Measurements from ENCODE around the gene RNF10. TPM values are rescaled to one million over a fixed set of nuclear protein-coding genes. Genes with fewer than 3 reads are reported as not detected.

RNF10 gene
- total and polyA plus RNA-seq, 9 of the 15 experiments (the other 6 are each of a cell fraction or from before 2014, with no cell fraction given): 43.0 to 139 (median 80.1) TPM

GRCh38 chr12:120528861-120529525, 5.2 kb upstream of the RNF10 start, which contains the start of gene COQ5 (continued):
- TF ChIP-seq ZNF398 (CRISPR knock-in tag; IDR thresholded peaks at IDR 0.05) (no peak), NKRF (IDR thresholded peaks at IDR 0.05; ENCODE audit: borderline replicate concordance) (peak; percentile 76), ZNF695 (CRISPR knock-in tag; IDR thresholded peaks at IDR 0.05) (no peak), NUFIP1 (IDR thresholded peaks at IDR 0.05; ENCODE audit: partially characterized antibody) (no peak), ZNF232 (CRISPR knock-in tag; IDR thresholded peaks at IDR 0.05) (0 out of 2 replicates have a peak, but pooled peaks have one; percentile 58), JUN (IDR thresholded peaks at IDR 0.05; ENCODE audit: borderline replicate concordance, low read depth, low read length) (peak; percentile 67), JUN (CRISPR knock-in tag; IDR thresholded peaks at IDR 0.05; ENCODE audit: borderline replicate concordance) (peak; percentile 85; the same call in 1 of the 2 replicates), GTF2A2 (tag; IDR thresholded peaks at IDR 0.05) (no peak), SETDB1 (IDR thresholded peaks at IDR 0.05; ENCODE audit: low read length) (no peak), CREB1 (IDR thresholded peaks at IDR 0.05) (peak; percentile 87), CREB1 (CRISPR knock-in tag; IDR thresholded peaks at IDR 0.05) (peak; percentile 84), ZNF445 (CRISPR knock-in tag; IDR thresholded peaks at IDR 0.05; ENCODE audit: low read depth) (no peak), CREM (IDR thresholded peaks at IDR 0.05; ENCODE audit: low read depth) (peak; percentile 96), SRSF9 (IDR thresholded peaks at IDR 0.05; ENCODE audit: borderline replicate concordance, low read depth, low read length) (no peak), USF2 (CRISPR knock-in tag; IDR thresholded peaks at IDR 0.05) (no peak), ZNF347 (CRISPR knock-in tag; IDR thresholded peaks at IDR 0.05; ENCODE audit: low read depth) (no peak), ZBTB8A (IDR thresholded peaks at IDR 0.05; ENCODE audit: partially characterized antibody) (peak; percentile 25), STAG1 (CRISPR knock-in tag; IDR thresholded peaks at IDR 0.05; ENCODE audit: borderline replicate concordance) (no peak), DIDO1 (tag; IDR thresholded peaks at IDR 0.05; ENCODE audit: low read depth) (peak; percentile 77), NBN (IDR thresholded peaks at IDR 0.05; ENCODE audit: low read depth) (peak; percentile 77; the same call in 1 of the 2 replicates), ZNF277 (CRISPR knock-in tag; IDR thresholded peaks at IDR 0.05; ENCODE audit: borderline replicate concordance) (no peak)

Measured in K562 (cell line).